ENCODE results near the gene LMAN1L. TPM values are rescaled to one million over a fixed set of nuclear protein-coding genes. Genes with fewer than 3 reads are reported as not detected.

Gene LMAN1L
- total RNA-seq, 1 experiment from 2014 or later: not detected

DNA sequence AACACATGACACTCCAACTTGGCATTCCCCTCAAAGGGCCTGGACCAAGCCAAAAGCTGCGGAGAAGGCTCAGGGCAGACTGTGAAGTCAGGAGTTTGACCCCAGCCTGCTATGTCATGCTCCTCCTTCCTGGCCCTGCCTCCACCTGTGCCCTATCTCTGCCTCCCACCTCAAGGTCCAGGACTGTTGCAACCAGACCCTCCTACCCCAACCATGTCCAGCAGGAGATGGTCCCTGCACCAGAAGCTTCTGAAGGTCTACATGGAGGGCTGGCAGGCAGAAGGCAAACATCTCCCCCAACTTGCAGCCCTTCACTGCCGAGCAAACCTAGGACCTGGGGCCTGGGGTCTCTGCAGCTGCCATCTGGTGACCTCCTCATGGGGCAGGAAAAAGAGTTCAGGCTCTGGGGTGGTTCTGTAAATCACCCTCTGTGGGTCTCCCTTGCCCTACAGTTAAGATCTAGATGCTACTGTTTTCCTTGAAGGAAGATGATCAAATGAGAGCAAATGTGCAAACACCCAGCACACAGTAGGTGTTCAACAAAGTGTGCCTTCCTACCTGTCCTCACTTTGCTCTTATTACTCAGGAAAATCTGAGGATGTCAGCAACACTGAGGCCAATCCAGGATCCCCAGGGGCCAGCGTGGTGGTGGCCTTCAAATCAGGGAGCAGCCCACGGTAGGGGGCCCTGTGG, 42.3 kb upstream of the LMAN1L start (continued):
- TF ChIP-seq, protein P1, sequence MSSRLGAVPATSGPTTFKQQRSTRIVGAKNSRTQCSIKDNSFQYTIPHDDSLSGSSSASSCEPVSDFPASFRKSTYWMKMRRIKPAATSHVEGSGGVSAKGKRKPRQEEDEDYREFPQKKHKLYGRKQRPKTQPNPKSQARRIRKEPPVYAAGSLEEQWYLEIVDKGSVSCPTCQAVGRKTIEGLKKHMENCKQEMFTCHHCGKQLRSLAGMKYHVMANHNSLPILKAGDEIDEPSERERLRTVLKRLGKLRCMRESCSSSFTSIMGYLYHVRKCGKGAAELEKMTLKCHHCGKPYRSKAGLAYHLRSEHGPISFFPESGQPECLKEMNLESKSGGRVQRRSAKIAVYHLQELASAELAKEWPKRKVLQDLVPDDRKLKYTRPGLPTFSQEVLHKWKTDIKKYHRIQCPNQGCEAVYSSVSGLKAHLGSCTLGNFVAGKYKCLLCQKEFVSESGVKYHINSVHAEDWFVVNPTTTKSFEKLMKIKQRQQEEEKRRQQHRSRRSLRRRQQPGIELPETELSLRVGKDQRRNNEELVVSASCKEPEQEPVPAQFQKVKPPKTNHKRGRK (CRISPR knock-in tag; IDR thresholded peaks at IDR 0.05; ENCODE audit: borderline replicate concordance): no peak
- TF ChIP-seq ETV6 (CRISPR knock-in tag; IDR thresholded peaks at IDR 0.05): no peak
- TF ChIP-seq, protein P2, sequence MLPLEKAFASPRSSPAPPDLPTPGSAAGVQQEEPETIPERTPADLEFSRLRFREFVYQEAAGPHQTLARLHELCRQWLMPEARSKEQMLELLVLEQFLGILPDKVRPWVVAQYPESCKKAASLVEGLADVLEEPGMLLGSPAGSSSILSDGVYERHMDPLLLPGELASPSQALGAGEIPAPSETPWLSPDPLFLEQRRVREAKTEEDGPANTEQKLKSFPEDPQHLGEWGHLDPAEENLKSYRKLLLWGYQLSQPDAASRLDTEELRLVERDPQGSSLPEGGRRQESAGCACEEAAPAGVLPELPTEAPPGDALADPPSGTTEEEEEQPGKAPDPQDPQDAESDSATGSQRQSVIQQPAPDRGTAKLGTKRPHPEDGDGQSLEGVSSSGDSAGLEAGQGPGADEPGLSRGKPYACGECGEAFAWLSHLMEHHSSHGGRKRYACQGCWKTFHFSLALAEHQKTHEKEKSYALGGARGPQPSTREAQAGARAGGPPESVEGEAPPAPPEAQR (CRISPR knock-in tag; IDR thresholded peaks at IDR 0.05): no peak
- TF ChIP-seq TEAD4 (CRISPR knock-in tag; IDR thresholded peaks at IDR 0.05): no peak
- TF ChIP-seq FOXJ3 (CRISPR knock-in tag; IDR thresholded peaks at IDR 0.05; ENCODE audit: borderline replicate concordance): no peak
- no peak for TF ChIP-seq JAZF1 (CRISPR knock-in tag; IDR thresholded peaks at IDR 0.05)
- TF ChIP-seq ZNF317 (CRISPR knock-in tag; IDR thresholded peaks at IDR 0.05; ENCODE audit: borderline replicate concordance, low read depth): no peak
- TF ChIP-seq TEAD1 (CRISPR knock-in tag; IDR thresholded peaks at IDR 0.05): no peak
- TF ChIP-seq IRF2 (CRISPR knock-in tag; IDR thresholded peaks at IDR 0.05; ENCODE audit: borderline replicate concordance, low read depth): no peak

DNA sequence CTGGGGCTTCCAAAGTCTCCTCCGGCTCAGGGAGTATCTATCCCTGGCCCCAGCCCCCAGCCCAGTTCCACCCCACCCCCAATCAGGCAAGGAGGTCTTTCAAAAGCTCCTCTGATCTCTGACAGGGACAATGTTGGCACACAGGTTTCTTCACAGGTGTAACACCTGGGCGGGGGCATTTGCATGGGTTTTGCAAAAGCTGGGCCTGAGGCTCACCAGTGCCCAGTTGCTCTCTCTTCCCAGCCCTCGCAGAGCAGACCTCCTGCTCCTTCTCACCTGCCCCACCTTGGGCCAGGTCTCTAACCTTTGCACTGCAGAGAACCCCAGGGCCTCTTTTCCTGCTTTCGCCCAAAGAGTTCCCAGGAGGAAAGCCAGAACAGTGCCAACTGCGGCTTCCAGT, 39.3 kb upstream of the LMAN1L start:
- POLR2A ChIA-PET: interaction anchor here (1.3 kb wide), 1 partner anchor 9 kb away, joined by 5 read pairs; no protein-coding TSS in a partner anchor
- Mint-ChIP-seq H3K4me1 (peaks cover 42% of the 10 kb centered on the region), H3K9me3 (no peaks in the 10 kb centered on the region), H3K27ac (no peak overlapping the region), H3K27me3 (ENCODE audit: low read depth) (peaks cover 18% of the 10 kb centered on the region), H3K4me3 (no peak overlapping the region), H3K36me3 (no peaks in the 10 kb centered on the region)
- TF ChIP-seq ETV6 (CRISPR knock-in tag; IDR thresholded peaks at IDR 0.05) (no peak), NR3C1 (CRISPR knock-in tag; conservative IDR thresholded peaks at IDR 0.05; ENCODE audit: low read depth) (no peak), ZNF423 (CRISPR knock-in tag; IDR thresholded peaks at IDR 0.05) (no peak), RORB (CRISPR knock-in tag; IDR thresholded peaks at IDR 0.05) (no peak), FOXJ3 (CRISPR knock-in tag; IDR thresholded peaks at IDR 0.05; ENCODE audit: borderline replicate concordance) (no peak), TEAD4 (CRISPR knock-in tag; IDR thresholded peaks at IDR 0.05) (no peak), SMAD4 (CRISPR knock-in tag; IDR thresholded peaks at IDR 0.05) (no peak), TP53 (CRISPR knock-in tag; IDR thresholded peaks at IDR 0.05) (no peak)
- TF ChIP-seq, protein P3, sequence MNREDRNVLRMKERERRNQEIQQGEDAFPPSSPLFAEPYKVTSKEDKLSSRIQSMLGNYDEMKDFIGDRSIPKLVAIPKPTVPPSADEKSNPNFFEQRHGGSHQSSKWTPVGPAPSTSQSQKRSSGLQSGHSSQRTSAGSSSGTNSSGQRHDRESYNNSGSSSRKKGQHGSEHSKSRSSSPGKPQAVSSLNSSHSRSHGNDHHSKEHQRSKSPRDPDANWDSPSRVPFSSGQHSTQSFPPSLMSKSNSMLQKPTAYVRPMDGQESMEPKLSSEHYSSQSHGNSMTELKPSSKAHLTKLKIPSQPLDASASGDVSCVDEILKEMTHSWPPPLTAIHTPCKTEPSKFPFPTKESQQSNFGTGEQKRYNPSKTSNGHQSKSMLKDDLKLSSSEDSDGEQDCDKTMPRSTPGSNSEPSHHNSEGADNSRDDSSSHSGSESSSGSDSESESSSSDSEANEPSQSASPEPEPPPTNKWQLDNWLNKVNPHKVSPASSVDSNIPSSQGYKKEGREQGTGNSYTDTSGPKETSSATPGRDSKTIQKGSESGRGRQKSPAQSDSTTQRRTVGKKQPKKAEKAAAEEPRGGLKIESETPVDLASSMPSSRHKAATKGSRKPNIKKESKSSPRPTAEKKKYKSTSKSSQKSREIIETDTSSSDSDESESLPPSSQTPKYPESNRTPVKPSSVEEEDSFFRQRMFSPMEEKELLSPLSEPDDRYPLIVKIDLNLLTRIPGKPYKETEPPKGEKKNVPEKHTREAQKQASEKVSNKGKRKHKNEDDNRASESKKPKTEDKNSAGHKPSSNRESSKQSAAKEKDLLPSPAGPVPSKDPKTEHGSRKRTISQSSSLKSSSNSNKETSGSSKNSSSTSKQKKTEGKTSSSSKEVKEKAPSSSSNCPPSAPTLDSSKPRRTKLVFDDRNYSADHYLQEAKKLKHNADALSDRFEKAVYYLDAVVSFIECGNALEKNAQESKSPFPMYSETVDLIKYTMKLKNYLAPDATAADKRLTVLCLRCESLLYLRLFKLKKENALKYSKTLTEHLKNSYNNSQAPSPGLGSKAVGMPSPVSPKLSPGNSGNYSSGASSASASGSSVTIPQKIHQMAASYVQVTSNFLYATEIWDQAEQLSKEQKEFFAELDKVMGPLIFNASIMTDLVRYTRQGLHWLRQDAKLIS (CRISPR knock-in tag; IDR thresholded peaks at IDR 0.05; ENCODE audit: borderline replicate concordance): no peak
- TF ChIP-seq, protein P4, sequence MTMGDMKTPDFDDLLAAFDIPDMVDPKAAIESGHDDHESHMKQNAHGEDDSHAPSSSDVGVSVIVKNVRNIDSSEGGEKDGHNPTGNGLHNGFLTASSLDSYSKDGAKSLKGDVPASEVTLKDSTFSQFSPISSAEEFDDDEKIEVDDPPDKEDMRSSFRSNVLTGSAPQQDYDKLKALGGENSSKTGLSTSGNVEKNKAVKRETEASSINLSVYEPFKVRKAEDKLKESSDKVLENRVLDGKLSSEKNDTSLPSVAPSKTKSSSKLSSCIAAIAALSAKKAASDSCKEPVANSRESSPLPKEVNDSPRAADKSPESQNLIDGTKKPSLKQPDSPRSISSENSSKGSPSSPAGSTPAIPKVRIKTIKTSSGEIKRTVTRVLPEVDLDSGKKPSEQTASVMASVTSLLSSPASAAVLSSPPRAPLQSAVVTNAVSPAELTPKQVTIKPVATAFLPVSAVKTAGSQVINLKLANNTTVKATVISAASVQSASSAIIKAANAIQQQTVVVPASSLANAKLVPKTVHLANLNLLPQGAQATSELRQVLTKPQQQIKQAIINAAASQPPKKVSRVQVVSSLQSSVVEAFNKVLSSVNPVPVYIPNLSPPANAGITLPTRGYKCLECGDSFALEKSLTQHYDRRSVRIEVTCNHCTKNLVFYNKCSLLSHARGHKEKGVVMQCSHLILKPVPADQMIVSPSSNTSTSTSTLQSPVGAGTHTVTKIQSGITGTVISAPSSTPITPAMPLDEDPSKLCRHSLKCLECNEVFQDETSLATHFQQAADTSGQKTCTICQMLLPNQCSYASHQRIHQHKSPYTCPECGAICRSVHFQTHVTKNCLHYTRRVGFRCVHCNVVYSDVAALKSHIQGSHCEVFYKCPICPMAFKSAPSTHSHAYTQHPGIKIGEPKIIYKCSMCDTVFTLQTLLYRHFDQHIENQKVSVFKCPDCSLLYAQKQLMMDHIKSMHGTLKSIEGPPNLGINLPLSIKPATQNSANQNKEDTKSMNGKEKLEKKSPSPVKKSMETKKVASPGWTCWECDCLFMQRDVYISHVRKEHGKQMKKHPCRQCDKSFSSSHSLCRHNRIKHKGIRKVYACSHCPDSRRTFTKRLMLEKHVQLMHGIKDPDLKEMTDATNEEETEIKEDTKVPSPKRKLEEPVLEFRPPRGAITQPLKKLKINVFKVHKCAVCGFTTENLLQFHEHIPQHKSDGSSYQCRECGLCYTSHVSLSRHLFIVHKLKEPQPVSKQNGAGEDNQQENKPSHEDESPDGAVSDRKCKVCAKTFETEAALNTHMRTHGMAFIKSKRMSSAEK (CRISPR knock-in tag; IDR thresholded peaks at IDR 0.05; ENCODE audit: borderline replicate concordance): no peak
- TF ChIP-seq, protein P5, sequence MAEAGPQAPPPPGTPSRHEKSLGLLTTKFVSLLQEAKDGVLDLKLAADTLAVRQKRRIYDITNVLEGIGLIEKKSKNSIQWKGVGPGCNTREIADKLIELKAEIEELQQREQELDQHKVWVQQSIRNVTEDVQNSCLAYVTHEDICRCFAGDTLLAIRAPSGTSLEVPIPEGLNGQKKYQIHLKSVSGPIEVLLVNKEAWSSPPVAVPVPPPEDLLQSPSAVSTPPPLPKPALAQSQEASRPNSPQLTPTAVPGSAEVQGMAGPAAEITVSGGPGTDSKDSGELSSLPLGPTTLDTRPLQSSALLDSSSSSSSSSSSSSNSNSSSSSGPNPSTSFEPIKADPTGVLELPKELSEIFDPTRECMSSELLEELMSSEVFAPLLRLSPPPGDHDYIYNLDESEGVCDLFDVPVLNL (CRISPR knock-in tag; IDR thresholded peaks at IDR 0.05; ENCODE audit: borderline replicate concordance, low read depth): no peak
- TF ChIP-seq, protein P6, sequence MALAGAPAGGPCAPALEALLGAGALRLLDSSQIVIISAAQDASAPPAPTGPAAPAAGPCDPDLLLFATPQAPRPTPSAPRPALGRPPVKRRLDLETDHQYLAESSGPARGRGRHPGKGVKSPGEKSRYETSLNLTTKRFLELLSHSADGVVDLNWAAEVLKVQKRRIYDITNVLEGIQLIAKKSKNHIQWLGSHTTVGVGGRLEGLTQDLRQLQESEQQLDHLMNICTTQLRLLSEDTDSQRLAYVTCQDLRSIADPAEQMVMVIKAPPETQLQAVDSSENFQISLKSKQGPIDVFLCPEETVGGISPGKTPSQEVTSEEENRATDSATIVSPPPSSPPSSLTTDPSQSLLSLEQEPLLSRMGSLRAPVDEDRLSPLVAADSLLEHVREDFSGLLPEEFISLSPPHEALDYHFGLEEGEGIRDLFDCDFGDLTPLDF (CRISPR knock-in tag; IDR thresholded peaks at IDR 0.05): no peak
- ATAC-seq: no peak
- CTCF ChIA-PET: interaction anchor here (0.7 to 12.6 kb wide), 8 partner anchors 11 to 152 kb away, joined by 3 to 409 read pairs (median 90); partner anchors contain the start of genes CSK and ULK3
- DNase-seq (ENCODE audit: low spot score): no peak
